ENCODE data around the gene ZFC3H1.

Gene ZFC3H1

GRCh38 chr12:71638499-71638898, 25.1 kb downstream of the ZFC3H1 start:
- no peak for TF ChIP-seq MAX (IDR thresholded peaks at IDR 0.05; ENCODE audit: low read depth, low read length)
- no peak for TF ChIP-seq CTCF (IDR thresholded peaks at IDR 0.05; ENCODE audit: low read depth, low read length)
- TF ChIP-seq MYC (IDR thresholded peaks at IDR 0.05; ENCODE audit: low read depth, low read length): no peak
- no peak for TF ChIP-seq POLR2A (IDR thresholded peaks at IDR 0.05; ENCODE audit: extremely low read depth, insufficient read length)
- no peak overlapping the region for H3K4me3 ChIP-seq (ENCODE audit: low read depth, low read length)

GRCh38 chr12:71636704-71637115, 26.9 kb downstream of the ZFC3H1 start:
- peak; percentile 73 for DNase-seq (ENCODE audit: low read depth)
- TF ChIP-seq MAX (IDR thresholded peaks at IDR 0.05; ENCODE audit: low read depth, low read length) (no peak), POLR2A (IDR thresholded peaks at IDR 0.05; ENCODE audit: extremely low read depth, insufficient read length) (no peak), MYC (IDR thresholded peaks at IDR 0.05; ENCODE audit: low read depth, low read length) (no peak), CTCF (IDR thresholded peaks at IDR 0.05; ENCODE audit: low read depth, low read length) (peak; percentile 77)
- H3K4me3 ChIP-seq (ENCODE audit: low read depth, low read length): no peak overlapping the region

More at GRCh38 chr12:71638499-71638898, 25.1 kb downstream of the ZFC3H1 start:
- no peak for DNase-seq (ENCODE audit: low read depth)

- no peak for DNase-seq (ENCODE audit: low read depth)
- H3K4me3 ChIP-seq (ENCODE audit: low read depth, low read length): no peak overlapping the region
- no peak for TF ChIP-seq POLR2A (IDR thresholded peaks at IDR 0.05; ENCODE audit: extremely low read depth, insufficient read length)
- TF ChIP-seq MYC (IDR thresholded peaks at IDR 0.05; ENCODE audit: low read depth, low read length): no peak
- TF ChIP-seq CTCF (IDR thresholded peaks at IDR 0.05; ENCODE audit: low read depth, low read length): no peak
These were observed 36.1 kb downstream of the ZFC3H1 start for GRCh38 chr12:71627438-71628002.

GRCh38 chr12:71626768-71627167, 36.9 kb downstream of the ZFC3H1 start:
- TF ChIP-seq CTCF (IDR thresholded peaks at IDR 0.05; ENCODE audit: low read depth, low read length): no peak
- no peak for TF ChIP-seq MYC (IDR thresholded peaks at IDR 0.05; ENCODE audit: low read depth, low read length)
- no peak for TF ChIP-seq POLR2A (IDR thresholded peaks at IDR 0.05; ENCODE audit: extremely low read depth, insufficient read length)
- TF ChIP-seq MAX (IDR thresholded peaks at IDR 0.05; ENCODE audit: low read depth, low read length): no peak
- DNase-seq (ENCODE audit: low read depth): no peak
- no peak overlapping the region for H3K4me3 ChIP-seq (ENCODE audit: low read depth, low read length)

GRCh38 chr12:71626098-71626497, 37.5 kb downstream of the ZFC3H1 start:
- peak; percentile 67 for DNase-seq (ENCODE audit: low read depth)
- H3K4me3 ChIP-seq (ENCODE audit: low read depth, low read length): no peak overlapping the region
- TF ChIP-seq MAX (IDR thresholded peaks at IDR 0.05; ENCODE audit: low read depth, low read length): no peak
- no peak for TF ChIP-seq MYC (IDR thresholded peaks at IDR 0.05; ENCODE audit: low read depth, low read length)
- no peak for TF ChIP-seq POLR2A (IDR thresholded peaks at IDR 0.05; ENCODE audit: extremely low read depth, insufficient read length)
- no peak for TF ChIP-seq CTCF (IDR thresholded peaks at IDR 0.05; ENCODE audit: low read depth, low read length)

- TF ChIP-seq POLR2A (IDR thresholded peaks at IDR 0.05; ENCODE audit: extremely low read depth, insufficient read length) (no peak), MAX (IDR thresholded peaks at IDR 0.05; ENCODE audit: low read depth, low read length) (no peak)
- no peak for DNase-seq (ENCODE audit: low read depth)
- no peak overlapping the region for H3K4me3 ChIP-seq (ENCODE audit: low read depth, low read length)
These were observed 38.2 kb downstream of the ZFC3H1 start for GRCh38 chr12:71625476-71625875.
